ENCODE results near the gene CD86.
A peak's percentile ranks its signal among the peaks of the same experiment; 100 is the strongest.

Gene CD86

GRCh38 chr3:122092460-122093165 lies 37.5 kb downstream of the CD86 start:
- DNase-seq, result no peak

- no peak for DNase-seq
Measured at GRCh38 chr3:122094125-122094524, 39.0 kb downstream of the CD86 start.

DNA sequence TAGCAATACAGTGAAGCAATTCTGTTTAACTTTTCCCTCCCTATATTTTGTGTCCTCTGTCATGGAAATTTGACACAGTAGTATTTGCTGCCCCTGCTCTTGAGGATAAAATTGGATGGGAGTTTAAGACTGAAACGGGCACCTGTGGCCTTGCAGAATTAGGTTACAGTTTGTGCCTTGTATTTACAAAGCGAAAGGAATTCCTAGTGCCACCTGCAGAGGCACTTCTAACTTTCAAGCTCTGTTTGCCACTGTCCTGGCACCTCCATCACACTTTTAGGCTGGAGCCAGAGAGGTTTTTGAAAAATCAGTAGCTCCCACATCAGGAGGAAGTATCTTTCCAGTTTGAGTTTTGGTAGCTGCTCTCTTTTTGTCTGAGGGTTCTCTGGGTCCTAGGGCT lies 39.5 kb downstream of the CD86 start:
- no peak for DNase-seq

GRCh38 chr3:122097141-122097540 lies 42.0 kb downstream of the CD86 start:
- no peak for DNase-seq

DNA sequence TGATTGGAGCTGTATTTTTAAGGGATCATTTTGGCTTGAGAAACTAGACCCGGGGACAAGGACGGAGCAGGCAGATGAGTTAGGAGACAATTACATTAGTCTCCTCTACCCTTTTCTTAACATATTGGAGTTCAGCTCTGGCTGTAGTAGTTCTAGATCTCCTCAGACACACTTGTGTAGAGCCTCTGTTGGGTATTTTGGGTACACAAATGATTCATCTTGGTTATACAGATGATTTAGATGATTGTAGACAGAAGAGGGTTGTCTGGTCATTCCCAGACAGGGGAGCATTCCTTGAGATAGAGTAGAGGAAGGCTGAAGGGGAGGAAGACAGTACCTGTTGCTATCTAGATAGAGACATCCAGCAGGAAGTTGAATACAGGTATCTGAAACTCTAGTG lies 43.4 kb downstream of the CD86 start:
- no peak for DNase-seq

DNA sequence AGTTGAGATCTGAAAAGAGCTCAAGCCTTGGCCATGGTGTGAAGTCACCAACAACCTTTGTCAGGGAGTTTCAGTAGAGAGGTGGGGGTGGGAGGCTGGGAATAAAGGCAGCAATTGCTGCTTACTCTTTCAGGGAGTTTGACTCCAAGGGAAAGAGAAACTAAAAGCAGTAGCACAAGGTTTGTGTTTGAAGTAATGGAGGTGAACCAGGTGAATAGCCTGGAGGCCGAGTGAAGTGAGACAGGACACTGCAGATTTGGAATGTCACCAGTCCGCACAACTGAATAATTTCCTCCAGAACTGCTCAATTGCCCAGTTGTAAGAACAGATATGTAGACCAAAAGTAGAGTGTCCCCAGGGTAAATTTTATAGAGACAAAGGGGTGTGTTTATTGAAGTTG lies 44.1 kb downstream of the CD86 start:
- no peak for DNase-seq

- DNase-seq, result no peak
Measured at GRCh38 chr3:122100083-122100482, 44.9 kb downstream of the CD86 start.

GRCh38 chr3:122100591-122101463 lies 45.7 kb downstream of the CD86 start:
- DNase-seq, result no peak

DNA sequence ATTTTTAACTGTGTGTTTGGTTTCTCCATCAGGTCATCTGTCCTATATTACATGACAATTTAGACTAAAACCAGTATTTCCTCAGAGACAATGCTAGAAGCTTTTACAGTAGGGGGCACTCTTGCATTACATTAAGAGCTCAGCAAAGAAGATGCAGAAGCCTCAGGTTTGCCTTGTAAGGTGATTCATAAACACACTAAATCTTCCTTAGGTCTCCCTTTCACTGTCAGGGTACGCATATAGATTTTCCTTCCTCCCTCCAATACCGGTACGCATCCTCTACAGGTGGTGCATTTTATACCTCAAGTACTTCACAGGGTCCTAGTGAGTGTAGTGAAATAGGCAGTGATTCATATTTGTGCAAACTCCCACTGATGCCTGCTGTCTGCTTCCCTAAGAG lies 46.5 kb downstream of the CD86 start:
- DNase-seq, result peak; percentile 26

GRCh38 chr3:122102191-122102935 lies 47.2 kb downstream of the CD86 start:
- no peak for DNase-seq

- no peak for DNase-seq
Measured at GRCh38 chr3:122103821-122104514, 48.8 kb downstream of the CD86 start.

- no peak for DNase-seq
Measured at GRCh38 chr3:122104515-122105194, 49.5 kb downstream of the CD86 start.

DNA sequence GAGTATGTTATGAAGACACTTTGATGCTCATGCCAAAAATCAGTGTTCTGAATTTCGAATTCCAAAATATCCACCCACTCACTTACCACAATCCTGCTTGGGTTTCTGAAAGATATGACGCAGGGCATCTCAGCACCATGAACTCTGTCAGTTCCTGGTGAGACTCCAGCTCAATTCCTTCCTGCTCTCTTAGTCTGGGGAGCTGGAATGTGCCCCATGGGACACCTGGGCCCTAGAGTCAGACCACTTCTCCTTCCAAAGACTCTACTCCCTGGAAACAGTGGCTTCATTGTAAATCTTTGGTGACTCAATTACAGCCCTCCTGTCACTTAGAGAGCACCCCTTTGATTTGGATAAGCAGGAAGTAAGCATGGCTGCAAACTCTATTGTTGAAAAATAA lies 50.5 kb downstream of the CD86 start:
- DNase-seq, result no peak

DNA sequence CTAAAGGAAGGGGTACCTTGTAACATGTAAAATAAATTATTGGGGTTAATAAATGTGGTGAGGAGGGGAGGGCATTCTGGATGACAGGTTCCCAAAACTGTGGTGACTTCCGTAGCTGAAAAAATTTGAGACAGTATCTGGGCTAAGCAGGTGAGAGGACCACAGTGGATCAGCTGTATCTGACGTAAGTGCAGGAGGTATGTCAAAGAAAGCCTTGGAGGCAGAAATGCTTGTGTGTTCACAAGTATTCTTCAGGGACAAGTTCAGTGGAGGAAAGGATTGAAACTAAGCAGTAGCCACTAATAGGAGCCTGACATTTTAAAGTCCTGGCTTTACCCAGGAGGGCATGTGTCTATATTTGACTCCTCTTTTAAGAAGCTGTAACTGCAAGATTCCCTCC lies 52.0 kb downstream of the CD86 start:
- no peak for DNase-seq

DNA sequence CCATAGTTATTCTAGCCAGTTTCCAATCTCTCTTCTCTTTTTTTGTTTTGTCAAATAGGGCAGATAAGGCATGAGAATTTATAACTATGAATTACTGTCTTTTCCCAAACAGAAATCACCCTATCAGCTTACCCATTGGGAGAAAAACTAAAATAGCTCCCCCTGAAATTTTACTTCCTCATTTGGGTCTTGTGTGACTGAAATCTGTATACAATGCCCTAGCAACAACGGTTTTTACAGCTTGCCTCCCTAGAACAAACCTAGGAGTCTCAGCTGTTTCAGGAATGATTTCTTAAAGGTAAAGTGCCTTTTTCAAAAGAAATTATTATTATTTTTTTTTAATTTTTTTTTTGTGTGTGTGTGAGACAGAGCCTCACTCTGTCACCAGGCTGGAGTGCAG lies 56.8 kb downstream of the CD86 start:
- no peak for DNase-seq

- no peak for DNase-seq
Measured at GRCh38 chr3:122112754-122113153, 57.6 kb downstream of the CD86 start.

DNA sequence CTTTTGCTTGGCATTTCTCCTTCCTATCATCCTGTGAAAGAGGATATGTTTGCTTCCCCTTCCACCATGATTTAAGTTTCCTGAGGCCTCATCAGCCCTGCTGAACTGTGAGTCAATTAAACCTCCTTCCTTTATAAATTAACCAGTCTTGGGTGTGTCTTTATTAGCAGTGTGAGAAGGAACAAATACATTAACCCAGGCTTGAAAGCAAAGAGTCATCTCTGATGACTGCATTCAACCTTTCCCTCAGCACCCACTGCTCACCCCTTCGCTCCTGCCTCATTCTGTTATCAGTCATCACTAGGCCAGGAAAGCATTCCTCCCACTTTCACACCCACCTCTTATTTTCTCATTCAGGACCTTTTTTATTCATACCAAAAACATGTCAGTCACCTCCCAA lies 68.7 kb downstream of the CD86 start:
- no peak for DNase-seq

GRCh38 chr3:122132949-122133540 lies 77.9 kb downstream of the CD86 start:
- DNase-seq, result no peak

DNA sequence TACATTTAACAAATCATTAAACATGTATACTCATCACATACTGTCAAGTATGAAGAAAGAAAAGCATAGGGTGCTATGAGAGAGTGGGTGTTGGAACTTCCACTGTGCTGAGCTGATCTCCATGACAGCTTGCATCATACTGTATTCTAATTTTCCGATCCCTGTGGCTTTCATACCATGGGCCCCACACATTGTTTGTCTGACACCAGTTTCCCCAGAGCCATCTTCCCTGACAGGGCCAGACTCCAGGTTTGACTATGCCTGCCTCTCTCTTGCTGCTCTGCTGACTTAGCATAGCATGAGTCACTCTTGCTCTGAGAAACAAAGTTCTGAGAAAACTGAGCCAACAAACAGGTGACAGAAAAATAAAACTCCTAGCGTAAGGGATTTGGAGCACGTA lies 91.3 kb downstream of the CD86 start:
- DNase-seq, result no peak

DNA sequence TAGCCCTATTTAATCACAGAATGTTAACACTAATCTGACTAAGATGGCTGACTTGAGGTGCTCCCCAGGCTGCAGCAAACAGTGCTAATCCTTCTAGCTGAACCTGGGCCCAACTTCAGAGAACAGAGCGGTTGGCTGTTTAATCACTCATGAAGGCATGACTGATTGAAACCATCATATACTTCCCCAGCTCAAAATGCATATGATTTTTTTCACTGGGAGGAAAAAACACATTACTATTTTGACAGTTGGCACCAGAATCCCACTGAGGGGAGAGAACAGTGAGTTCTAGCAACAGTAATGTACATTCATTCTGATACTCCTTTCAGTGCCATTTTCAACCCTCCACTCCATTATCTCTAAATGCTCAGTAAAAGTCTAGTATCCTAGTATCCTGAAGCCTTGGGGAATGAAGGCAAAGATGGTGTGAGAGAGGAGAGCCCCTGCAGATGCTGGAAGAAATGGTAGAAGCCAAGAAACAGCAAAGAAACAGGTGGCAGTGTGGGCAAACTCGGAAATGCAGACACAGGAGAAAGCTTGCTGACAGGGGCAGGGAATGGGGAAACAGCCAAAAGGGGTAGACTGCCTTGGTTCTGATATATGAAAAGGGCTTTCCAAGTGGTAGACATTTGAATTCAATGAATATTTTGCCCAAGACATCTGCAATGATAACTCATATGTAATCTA lies 93.9 kb downstream of the CD86 start:
- DNase-seq, result no peak

DNA sequence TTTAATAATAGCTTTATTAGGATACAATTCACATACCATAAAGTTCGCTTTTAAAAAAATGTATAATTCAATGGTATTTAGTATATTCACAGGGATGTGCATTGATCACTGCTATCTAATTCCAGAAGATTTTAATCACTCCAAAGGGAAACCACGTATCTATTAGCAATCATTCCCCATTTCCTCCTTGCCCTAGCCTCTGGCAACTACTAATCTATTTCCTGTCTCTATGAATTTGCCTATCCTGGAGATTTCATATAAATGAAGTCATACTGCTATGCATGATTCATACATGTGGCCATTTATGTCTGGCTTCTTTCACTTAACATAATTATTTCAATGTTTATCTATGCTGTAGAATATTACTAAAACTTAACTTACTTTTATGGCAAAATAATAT lies 96.3 kb downstream of the CD86 start:
- DNase-seq, result no peak
